WI38 (cell line): Measurements from ENCODE around the gene ROR2.

ENCODE experiments used
- H3K4me3 ChIP-seq: 2 replicates; pipeline ENCODE4 v1.5.1; 2011; ENCODE audit warnings: low read depth, mild to moderate bottlenecking, control low read depth, low read length
- CTCF ChIP-seq: IDR thresholded peaks from 2 replicates; pipeline ENCODE4 v1.5.1; 2012; ENCODE audit warnings: low read depth, mild to moderate bottlenecking, control low read depth, low read length

Gene ROR2

GRCh38 chr9:91758491-91758981 is 191.5 kb downstream of the ROR2 start:
- peak; percentile 93 for TF ChIP-seq CTCF
- H3K4me3 ChIP-seq, result no peak overlapping the region

GRCh38 chr9:91757782-91758181 is 192.2 kb downstream of the ROR2 start:
- H3K4me3 ChIP-seq, result no peak overlapping the region
- no peak for TF ChIP-seq CTCF

GRCh38 chr9:91756510-91756780 is 193.6 kb downstream of the ROR2 start:
- TF ChIP-seq CTCF, result no peak
- H3K4me3 ChIP-seq, result no peak overlapping the region

GRCh38 chr9:91755761-91756509 is 194.1 kb downstream of the ROR2 start:
- TF ChIP-seq CTCF, result no peak
- H3K4me3 ChIP-seq, result no peak overlapping the region

- H3K4me3 ChIP-seq, result no peak overlapping the region
- no peak for TF ChIP-seq CTCF
Observed at GRCh38 chr9:91753711-91754110, 196.3 kb downstream of the ROR2 start.

- H3K4me3 ChIP-seq, result no peak overlapping the region
- no peak for TF ChIP-seq CTCF
Observed at GRCh38 chr9:91751922-91752321, 198.1 kb downstream of the ROR2 start.

- TF ChIP-seq CTCF, result no peak
Observed at GRCh38 chr9:91750343-91750742, 199.7 kb downstream of the ROR2 start.

More at GRCh38 chr9:91750343-91750742, 199.7 kb downstream of the ROR2 start:
- no peak overlapping the region for H3K4me3 ChIP-seq
